HepG2 (cell line): ENCODE data around the gene ARAP1. TPM values are rescaled to one million over a fixed set of nuclear protein-coding genes. Genes with fewer than 3 reads are reported as not detected.

Experiments used
- ATM ChIP-seq: fragments of 450-650 bp; IDR thresholded peaks from 2 replicates; pipeline ENCODE4 v1.7.1; 2017; ENCODE audit warnings: mild to moderate bottlenecking, borderline replicate concordance
- CBX1 ChIP-seq: IDR thresholded peaks from one replicate; pipeline ENCODE4 v1.6.1; 2016; ENCODE audit warnings: antibody characterized with exemption, low read depth
- FIP1L1 ChIP-seq: fragments of 200-400 bp; formaldehyde crosslinking; IDR thresholded peaks from 2 replicates; pipeline ENCODE4 v1.6.1; 2018; ENCODE audit warnings: low read depth, mild to moderate bottlenecking, low read length, moderate library complexity, borderline replicate concordance; ENCODE audit not compliant: insufficient read depth
- KDM5B ChIP-seq: sonication (generic); formaldehyde crosslinking; IDR thresholded peaks from 2 replicates; pipeline ENCODE4 v1.4.0; 2020; ENCODE audit warnings: missing genetic modification reagents, mild to moderate bottlenecking, borderline replicate concordance
- NFIC ChIP-seq: IDR thresholded peaks from 2 replicates; pipeline ENCODE4 v1.6.1; 2012; ENCODE audit warnings: mild to moderate bottlenecking, low read length, inconsistent platforms
- NPAS2 ChIP-seq: sonication (generic); formaldehyde crosslinking; IDR thresholded peaks from 2 replicates; pipeline ENCODE4 v1.8.0; 2022; ENCODE audit warnings: mild to moderate bottlenecking, missing genetic modification reagents, borderline replicate concordance
- RBAK ChIP-seq: sonication (generic); formaldehyde crosslinking; IDR thresholded peaks from 2 replicates; pipeline ENCODE4 v1.5.1; 2020; ENCODE audit warnings: mild to moderate bottlenecking, missing genetic modification reagents
- SNAI1 ChIP-seq: sonication (generic); formaldehyde crosslinking; IDR thresholded peaks from 2 replicates; pipeline ENCODE4 v1.5.0; 2020; ENCODE audit warnings: mild to moderate bottlenecking, missing genetic modification reagents, borderline replicate concordance
- ZFP82 ChIP-seq: sonication (generic); formaldehyde crosslinking; IDR thresholded peaks from 2 replicates; pipeline ENCODE4 v1.5.1; 2020; ENCODE audit warnings: mild to moderate bottlenecking, missing genetic modification reagents, borderline replicate concordance
- ZNF136 ChIP-seq: sonication (generic); formaldehyde crosslinking; IDR thresholded peaks from 2 replicates; pipeline ENCODE4 v1.8.1; 2022; ENCODE audit warnings: low read depth, mild to moderate bottlenecking, moderate library complexity, missing genetic modification reagents
- ZNF34 ChIP-seq: sonication (generic); formaldehyde crosslinking; IDR thresholded peaks from 2 replicates; pipeline ENCODE4 v1.4.0; 2020; ENCODE audit warnings: mild to moderate bottlenecking, missing genetic modification reagents, borderline replicate concordance
- ZNF468 ChIP-seq: sonication (generic); formaldehyde crosslinking; IDR thresholded peaks from 2 replicates; pipeline ENCODE4 v1.8.0; 2022; ENCODE audit warnings: mild to moderate bottlenecking, moderate library complexity, missing genetic modification reagents
- ZNF567 ChIP-seq: sonication (generic); formaldehyde crosslinking; IDR thresholded peaks from 2 replicates; pipeline ENCODE4 v1.8.1; 2023; ENCODE audit warnings: mild to moderate bottlenecking, missing genetic modification reagents, borderline replicate concordance
- ZNF607 ChIP-seq: sonication (generic); formaldehyde crosslinking; IDR thresholded peaks from 2 replicates; pipeline ENCODE4 v1.5.1; 2020; ENCODE audit warnings: missing genetic modification reagents, mild to moderate bottlenecking, borderline replicate concordance
- polyA plus RNA-seq, 8 experiments: library from polyadenylated mRNA; depleted of rRNA in 3 of 8; stranded (reverse) in 7 of 8; unstranded in 1 of 8; fragments of >200 nt; fragmentation: Illumina TruSeq in 4 of 8; extraction: Trizol in 4 of 8; gene quantifications; 2 replicates each; pipeline versions ENCODE4 v1.2.1 to v1.2.3, GENCODE V29; 2011 to 2016; ENCODE audit warnings: low read depth in 4 of 8, missing spikeins in 1 of 8, mixed read lengths in 1 of 8; ENCODE audit not compliant: insufficient read depth in 1 of 8
- total RNA-seq, 5 experiments: library from RNA; depleted of rRNA; stranded (reverse); fragments of >200 nt; fragmentation: Illumina TruSeq; extraction: Trizol; gene quantifications; 2 replicates each; pipeline ENCODE4 v1.2.3, GENCODE V29; 2016; ENCODE audit warnings: low read depth in 1 of 5
- TF ChIP-seq, protein P1 (sequence below), 2 experiments: sonication (generic) in 1 of 2; formaldehyde crosslinking in 1 of 2; IDR thresholded peaks; 2 replicates each; pipeline versions ENCODE4 v1.4.0 to v1.6.1; 2016 to 2020; ENCODE audit warnings: borderline replicate concordance in 1 of 2, low read depth in 1 of 2, mild to moderate bottlenecking in 1 of 2, missing genetic modification reagents in 1 of 2
- TF ChIP-seq, protein P2 (sequence below): sonication (generic); formaldehyde crosslinking; IDR thresholded peaks from 2 replicates; pipeline ENCODE4 v1.4.0; 2020; ENCODE audit warnings: mild to moderate bottlenecking, missing genetic modification reagents
- TF ChIP-seq, protein P3 (sequence below): sonication (generic); formaldehyde crosslinking; IDR thresholded peaks from 2 replicates; pipeline ENCODE4 v1.5.1; 2020; ENCODE audit warnings: mild to moderate bottlenecking, missing genetic modification reagents, moderate library complexity

The ARAP1 gene
- total and polyA plus RNA-seq, 2 of the 13 experiments (the other 11 are each of a cell fraction or from before 2014, with no cell fraction given), result 43.2 to 55.5 TPM

DNA sequence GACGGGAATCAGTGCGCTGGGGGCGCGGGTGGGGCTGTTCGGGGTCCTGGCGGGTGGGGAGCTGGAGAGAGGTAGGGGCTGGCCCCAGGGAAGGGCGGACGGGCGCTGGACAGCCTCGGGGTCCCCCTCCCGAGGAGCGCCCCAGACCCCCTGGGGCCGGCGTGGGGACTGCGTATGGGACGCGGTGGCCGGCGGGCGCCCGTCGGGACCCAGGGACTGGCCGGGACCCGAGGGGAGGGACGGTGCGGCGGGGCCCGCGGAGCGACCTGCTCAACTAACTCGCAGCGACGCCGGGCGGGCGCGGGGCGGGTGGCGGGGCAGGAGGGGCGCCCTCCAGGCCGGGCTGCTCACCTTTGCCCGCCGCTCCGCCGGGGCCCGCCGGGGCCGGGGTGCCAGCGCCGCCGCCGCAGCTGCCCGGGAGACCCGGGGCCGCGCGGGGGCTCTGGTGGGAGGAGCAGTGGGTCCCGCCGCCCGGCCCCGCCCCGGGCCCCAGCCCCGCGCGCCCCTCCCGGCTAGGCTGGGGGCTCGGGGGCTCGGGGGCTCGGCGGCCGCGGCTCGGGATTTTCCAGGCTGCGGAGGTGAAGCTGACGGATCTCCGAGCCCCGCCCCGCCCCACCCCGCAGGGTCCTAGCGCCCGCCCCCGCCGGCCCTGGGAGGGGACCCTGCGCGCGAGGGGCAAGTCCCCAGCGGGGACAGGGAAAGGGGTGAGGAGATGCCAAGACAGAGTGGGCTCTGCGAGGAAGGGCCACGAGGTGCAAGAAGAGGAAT, 29.3 kb upstream of the ARAP1 start (continued):
- TF ChIP-seq SNAI1 (CRISPR knock-in tag) (no peak), ZFP82 (CRISPR knock-in tag) (no peak), KDM5B (CRISPR knock-in tag) (no peak; the same call in 1 of the 2 replicates), ZNF34 (CRISPR knock-in tag) (no peak), ZNF567 (CRISPR knock-in tag) (no peak), ZNF136 (CRISPR knock-in tag) (no peak), CBX1 (no peak), ZNF607 (CRISPR knock-in tag) (no peak), NPAS2 (CRISPR knock-in tag) (no peak), ZNF468 (CRISPR knock-in tag) (no peak), ATM (no peak), NFIC (no peak), FIP1L1 (no peak), RBAK (CRISPR knock-in tag) (no peak)
- TF ChIP-seq, protein P1, sequence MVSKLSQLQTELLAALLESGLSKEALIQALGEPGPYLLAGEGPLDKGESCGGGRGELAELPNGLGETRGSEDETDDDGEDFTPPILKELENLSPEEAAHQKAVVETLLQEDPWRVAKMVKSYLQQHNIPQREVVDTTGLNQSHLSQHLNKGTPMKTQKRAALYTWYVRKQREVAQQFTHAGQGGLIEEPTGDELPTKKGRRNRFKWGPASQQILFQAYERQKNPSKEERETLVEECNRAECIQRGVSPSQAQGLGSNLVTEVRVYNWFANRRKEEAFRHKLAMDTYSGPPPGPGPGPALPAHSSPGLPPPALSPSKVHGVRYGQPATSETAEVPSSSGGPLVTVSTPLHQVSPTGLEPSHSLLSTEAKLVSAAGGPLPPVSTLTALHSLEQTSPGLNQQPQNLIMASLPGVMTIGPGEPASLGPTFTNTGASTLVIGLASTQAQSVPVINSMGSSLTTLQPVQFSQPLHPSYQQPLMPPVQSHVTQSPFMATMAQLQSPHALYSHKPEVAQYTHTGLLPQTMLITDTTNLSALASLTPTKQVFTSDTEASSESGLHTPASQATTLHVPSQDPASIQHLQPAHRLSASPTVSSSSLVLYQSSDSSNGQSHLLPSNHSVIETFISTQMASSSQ (IDR thresholded peaks at IDR 0.05; ENCODE audit: low read depth), result no peak
- TF ChIP-seq, protein P1 (CRISPR knock-in tag; IDR thresholded peaks at IDR 0.05; ENCODE audit: borderline replicate concordance), result no peak
- TF ChIP-seq, protein P2, sequence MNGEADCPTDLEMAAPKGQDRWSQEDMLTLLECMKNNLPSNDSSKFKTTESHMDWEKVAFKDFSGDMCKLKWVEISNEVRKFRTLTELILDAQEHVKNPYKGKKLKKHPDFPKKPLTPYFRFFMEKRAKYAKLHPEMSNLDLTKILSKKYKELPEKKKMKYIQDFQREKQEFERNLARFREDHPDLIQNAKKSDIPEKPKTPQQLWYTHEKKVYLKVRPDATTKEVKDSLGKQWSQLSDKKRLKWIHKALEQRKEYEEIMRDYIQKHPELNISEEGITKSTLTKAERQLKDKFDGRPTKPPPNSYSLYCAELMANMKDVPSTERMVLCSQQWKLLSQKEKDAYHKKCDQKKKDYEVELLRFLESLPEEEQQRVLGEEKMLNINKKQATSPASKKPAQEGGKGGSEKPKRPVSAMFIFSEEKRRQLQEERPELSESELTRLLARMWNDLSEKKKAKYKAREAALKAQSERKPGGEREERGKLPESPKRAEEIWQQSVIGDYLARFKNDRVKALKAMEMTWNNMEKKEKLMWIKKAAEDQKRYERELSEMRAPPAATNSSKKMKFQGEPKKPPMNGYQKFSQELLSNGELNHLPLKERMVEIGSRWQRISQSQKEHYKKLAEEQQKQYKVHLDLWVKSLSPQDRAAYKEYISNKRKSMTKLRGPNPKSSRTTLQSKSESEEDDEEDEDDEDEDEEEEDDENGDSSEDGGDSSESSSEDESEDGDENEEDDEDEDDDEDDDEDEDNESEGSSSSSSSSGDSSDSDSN (CRISPR knock-in tag), result no peak
- TF ChIP-seq, protein P3, sequence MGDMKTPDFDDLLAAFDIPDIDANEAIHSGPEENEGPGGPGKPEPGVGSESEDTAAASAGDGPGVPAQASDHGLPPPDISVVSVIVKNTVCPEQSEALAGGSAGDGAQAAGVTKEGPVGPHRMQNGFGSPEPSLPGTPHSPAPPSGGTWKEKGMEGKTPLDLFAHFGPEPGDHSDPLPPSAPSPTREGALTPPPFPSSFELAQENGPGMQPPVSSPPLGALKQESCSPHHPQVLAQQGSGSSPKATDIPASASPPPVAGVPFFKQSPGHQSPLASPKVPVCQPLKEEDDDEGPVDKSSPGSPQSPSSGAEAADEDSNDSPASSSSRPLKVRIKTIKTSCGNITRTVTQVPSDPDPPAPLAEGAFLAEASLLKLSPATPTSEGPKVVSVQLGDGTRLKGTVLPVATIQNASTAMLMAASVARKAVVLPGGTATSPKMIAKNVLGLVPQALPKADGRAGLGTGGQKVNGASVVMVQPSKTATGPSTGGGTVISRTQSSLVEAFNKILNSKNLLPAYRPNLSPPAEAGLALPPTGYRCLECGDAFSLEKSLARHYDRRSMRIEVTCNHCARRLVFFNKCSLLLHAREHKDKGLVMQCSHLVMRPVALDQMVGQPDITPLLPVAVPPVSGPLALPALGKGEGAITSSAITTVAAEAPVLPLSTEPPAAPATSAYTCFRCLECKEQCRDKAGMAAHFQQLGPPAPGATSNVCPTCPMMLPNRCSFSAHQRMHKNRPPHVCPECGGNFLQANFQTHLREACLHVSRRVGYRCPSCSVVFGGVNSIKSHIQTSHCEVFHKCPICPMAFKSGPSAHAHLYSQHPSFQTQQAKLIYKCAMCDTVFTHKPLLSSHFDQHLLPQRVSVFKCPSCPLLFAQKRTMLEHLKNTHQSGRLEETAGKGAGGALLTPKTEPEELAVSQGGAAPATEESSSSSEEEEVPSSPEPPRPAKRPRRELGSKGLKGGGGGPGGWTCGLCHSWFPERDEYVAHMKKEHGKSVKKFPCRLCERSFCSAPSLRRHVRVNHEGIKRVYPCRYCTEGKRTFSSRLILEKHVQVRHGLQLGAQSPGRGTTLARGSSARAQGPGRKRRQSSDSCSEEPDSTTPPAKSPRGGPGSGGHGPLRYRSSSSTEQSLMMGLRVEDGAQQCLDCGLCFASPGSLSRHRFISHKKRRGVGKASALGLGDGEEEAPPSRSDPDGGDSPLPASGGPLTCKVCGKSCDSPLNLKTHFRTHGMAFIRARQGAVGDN (CRISPR knock-in tag), result peak; percentile 5; the same call in 1 of the 2 replicates
